Measurements from ENCODE around the gene PITX1.

Gene PITX1

GRCh38 chr5:135027266-135027696 is 6.7 kb downstream of the PITX1 start:
- no peak overlapping the region for H3K4me3 ChIP-seq (ENCODE audit: low read depth, low read length)

GRCh38 chr5:135026645-135027265 is 7.3 kb downstream of the PITX1 start:
- TF ChIP-seq, protein P1, sequence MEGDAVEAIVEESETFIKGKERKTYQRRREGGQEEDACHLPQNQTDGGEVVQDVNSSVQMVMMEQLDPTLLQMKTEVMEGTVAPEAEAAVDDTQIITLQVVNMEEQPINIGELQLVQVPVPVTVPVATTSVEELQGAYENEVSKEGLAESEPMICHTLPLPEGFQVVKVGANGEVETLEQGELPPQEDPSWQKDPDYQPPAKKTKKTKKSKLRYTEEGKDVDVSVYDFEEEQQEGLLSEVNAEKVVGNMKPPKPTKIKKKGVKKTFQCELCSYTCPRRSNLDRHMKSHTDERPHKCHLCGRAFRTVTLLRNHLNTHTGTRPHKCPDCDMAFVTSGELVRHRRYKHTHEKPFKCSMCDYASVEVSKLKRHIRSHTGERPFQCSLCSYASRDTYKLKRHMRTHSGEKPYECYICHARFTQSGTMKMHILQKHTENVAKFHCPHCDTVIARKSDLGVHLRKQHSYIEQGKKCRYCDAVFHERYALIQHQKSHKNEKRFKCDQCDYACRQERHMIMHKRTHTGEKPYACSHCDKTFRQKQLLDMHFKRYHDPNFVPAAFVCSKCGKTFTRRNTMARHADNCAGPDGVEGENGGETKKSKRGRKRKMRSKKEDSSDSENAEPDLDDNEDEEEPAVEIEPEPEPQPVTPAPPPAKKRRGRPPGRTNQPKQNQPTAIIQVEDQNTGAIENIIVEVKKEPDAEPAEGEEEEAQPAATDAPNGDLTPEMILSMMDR (IDR thresholded peaks at IDR 0.05; ENCODE audit: low read depth, low read length, missing control alignments): no peak
- in situ Hi-C loops (cut with HindIII; ENCODE audit: low sequenced_read_pairs): no loop called here
- DNase-seq (ENCODE audit: low read depth): no peak
- H3K4me3 ChIP-seq (ENCODE audit: low read depth, low read length): no peak overlapping the region

More at GRCh38 chr5:135027266-135027696, 6.7 kb downstream of the PITX1 start:
- TF ChIP-seq, protein P1 (IDR thresholded peaks at IDR 0.05; ENCODE audit: low read depth, low read length, missing control alignments): no peak
- no peak for DNase-seq (ENCODE audit: low read depth)
- in situ Hi-C loops (cut with HindIII; ENCODE audit: low sequenced_read_pairs): no loop called here

DNA sequence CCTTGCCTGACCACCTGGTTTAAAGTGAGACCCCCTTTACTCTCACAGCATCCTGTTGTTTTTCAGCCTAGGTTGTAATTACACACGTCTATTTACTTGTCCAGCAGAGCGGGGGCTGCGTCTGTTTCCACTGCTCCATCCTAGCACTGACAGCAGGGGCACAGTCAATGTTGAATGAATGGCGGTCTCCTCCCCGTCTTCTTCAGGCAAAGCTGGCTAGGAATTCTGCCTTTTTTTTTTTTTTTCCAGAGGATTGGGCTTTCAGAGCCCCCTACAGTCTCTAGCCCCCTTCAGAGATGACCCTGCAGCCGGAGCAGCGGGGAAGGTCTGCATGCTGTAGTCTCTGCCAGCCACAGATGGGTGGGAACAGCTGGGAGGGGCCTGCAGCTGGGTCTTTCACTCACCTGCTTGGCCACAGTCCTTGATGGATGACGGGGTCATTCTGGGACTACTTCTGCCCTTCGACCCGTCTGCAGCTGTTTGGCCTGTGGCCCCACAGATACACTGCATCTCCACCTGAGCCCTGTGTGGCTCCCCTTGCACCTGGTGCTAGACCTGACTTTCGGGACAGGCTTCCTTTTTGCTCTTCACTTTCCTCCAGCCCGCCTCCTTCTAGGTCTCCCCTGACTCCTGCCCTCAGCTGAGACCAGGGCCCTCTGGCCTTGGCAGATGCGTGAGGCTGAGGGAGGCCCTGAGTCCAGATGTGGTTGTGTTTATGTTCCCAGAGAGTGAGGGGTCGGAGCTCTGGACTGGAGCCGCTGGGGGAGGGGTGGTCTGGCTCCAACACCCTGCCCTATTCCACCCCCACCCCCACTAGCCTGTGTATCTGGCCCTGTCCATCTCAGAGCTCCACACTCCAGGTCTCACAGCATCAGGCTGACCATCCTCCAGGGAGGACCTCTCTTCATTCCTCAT is 8.0 kb downstream of the PITX1 start:
- no peak for DNase-seq (ENCODE audit: low read depth)
- TF ChIP-seq, protein P1 (IDR thresholded peaks at IDR 0.05; ENCODE audit: low read depth, low read length, missing control alignments): no peak
- in situ Hi-C loops (cut with HindIII; ENCODE audit: low sequenced_read_pairs): no loop called here

GRCh38 chr5:135024956-135025729 is 8.9 kb downstream of the PITX1 start:
- in situ Hi-C loops (cut with HindIII; ENCODE audit: low sequenced_read_pairs): no loop called here
- no peak overlapping the region for H3K4me3 ChIP-seq (ENCODE audit: low read depth, low read length)
- TF ChIP-seq, protein P1 (IDR thresholded peaks at IDR 0.05; ENCODE audit: low read depth, low read length, missing control alignments): no peak
- no peak for DNase-seq (ENCODE audit: low read depth)

More for the DNA sequence above, 8.0 kb downstream of the PITX1 start:
- H3K4me3 ChIP-seq (ENCODE audit: low read depth, low read length): no peak overlapping the region

GRCh38 chr5:135020111-135020895 is 13.7 kb downstream of the PITX1 start:
- in situ Hi-C loops (cut with HindIII; ENCODE audit: low sequenced_read_pairs): no loop called here
- no peak overlapping the region for H3K4me3 ChIP-seq (ENCODE audit: low read depth, low read length)
- DNase-seq (ENCODE audit: low read depth): no peak
- TF ChIP-seq, protein P1 (IDR thresholded peaks at IDR 0.05; ENCODE audit: low read depth, low read length, missing control alignments): no peak
